Activated CD8-positive, alpha-beta memory T cell treated with anti-CD3 and anti-CD28 coated beads for 4 hours (primary cell): ENCODE results near the gene ADAMTS4.

ENCODE experiments used
- DNase-seq, 2 donors: peaks; one replicate each; pipeline ENCODE4 v3.0.0-alpha.2; 2020; ENCODE audit warnings: low read depth in 2 of 2

Gene ADAMTS4

GRCh38 chr1:161196111-161196510 is 2.7 kb downstream of the ADAMTS4 start:
- no peak for DNase-seq

- DNase-seq = no peak
Observed at GRCh38 chr1:161195171-161195570, 3.7 kb downstream of the ADAMTS4 start.

- DNase-seq = no peak
Observed at GRCh38 chr1:161193561-161194235, 5.2 kb downstream of the ADAMTS4 start.

GRCh38 chr1:161192476-161193465 is 6.1 kb downstream of the ADAMTS4 start:
- DNase-seq = peak; percentile 41 to 49

- no peak for DNase-seq
Observed at GRCh38 chr1:161191971-161192370, 6.9 kb downstream of the ADAMTS4 start.

GRCh38 chr1:161190962-161191521 is 7.8 kb downstream of the ADAMTS4 start:
- no peak for DNase-seq

GRCh38 chr1:161189036-161189435 is 9.8 kb downstream of the ADAMTS4 start:
- DNase-seq = no peak

- no peak for DNase-seq
Observed at GRCh38 chr1:161188381-161188780, 10.5 kb downstream of the ADAMTS4 start.

GRCh38 chr1:161187311-161187710 is 11.5 kb downstream of the ADAMTS4 start:
- DNase-seq = no peak

- DNase-seq = no peak
Observed at GRCh38 chr1:161185732-161186311, 13.0 kb downstream of the ADAMTS4 start.

GRCh38 chr1:161185282-161185682 is 13.6 kb downstream of the ADAMTS4 start:
- DNase-seq = peak; percentile 34 to 65

- peak; percentile 27 to 42 for DNase-seq
Observed at GRCh38 chr1:161182214-161182613, 16.6 kb downstream of the ADAMTS4 start.

- no peak for DNase-seq
Observed at GRCh38 chr1:161180639-161181038, 18.2 kb downstream of the ADAMTS4 start.

- no peak for DNase-seq
Observed at GRCh38 chr1:161179698-161180097, 19.2 kb downstream of the ADAMTS4 start.

GRCh38 chr1:161177936-161178244 is 21.0 kb downstream of the ADAMTS4 start:
- no peak for DNase-seq

GRCh38 chr1:161177112-161177935 is 21.5 kb downstream of the ADAMTS4 start, which contains the start of gene B4GALT3:
TSS of gene B4GALT3 (minus strand) at chr1:161177507. CDS start at chr1:161176060, 1,447 bp downstream.
- DNase-seq = peak; percentile 88

- DNase-seq = no peak
Observed at GRCh38 chr1:161176468-161177111, 22.3 kb downstream of the ADAMTS4 start.

GRCh38 chr1:161175771-161176453 is 22.9 kb downstream of the ADAMTS4 start:
- no peak for DNase-seq

- DNase-seq = no peak
Observed at GRCh38 chr1:161174911-161175310, 23.9 kb downstream of the ADAMTS4 start.

- DNase-seq = no peak
Observed at GRCh38 chr1:161173711-161174110, 25.1 kb downstream of the ADAMTS4 start.
